GM19328 (cell line): ENCODE results near the gene ZBTB7A.

Source experiments
- ATAC-seq: cut with Tn5 transposase; IDR thresholded peaks from one replicate; pipeline ENCODE4 v1.9.1; 2021; ENCODE audit warnings: mild to moderate bottlenecking, moderate library complexity; ENCODE audit not compliant: unreplicated experiment

The ZBTB7A gene

GRCh38 chr19:4069331-4069959 lies 2.7 kb upstream of the ZBTB7A start:
- no peak for ATAC-seq

- no peak for ATAC-seq
These were observed 1.6 kb upstream of the ZBTB7A start for GRCh38 chr19:4068047-4068966.

- ATAC-seq, result no peak
These were observed 822 bp upstream of the ZBTB7A start for GRCh38 chr19:4067396-4068046.

- ATAC-seq, result no peak
These were observed 508 bp downstream of the ZBTB7A start for GRCh38 chr19:4066176-4066606.

- ATAC-seq, result peak; percentile 74
These were observed 1.1 kb downstream of the ZBTB7A start for GRCh38 chr19:4065430-4066175.

- peak; percentile 2 for ATAC-seq
These were observed 2.0 kb downstream of the ZBTB7A start for GRCh38 chr19:4064496-4065260.

- ATAC-seq, result no peak
These were observed 2.6 kb downstream of the ZBTB7A start for GRCh38 chr19:4064149-4064495.

GRCh38 chr19:4063369-4064148 lies 3.1 kb downstream of the ZBTB7A start:
- ATAC-seq, result no peak

GRCh38 chr19:4062419-4063368 lies 4.0 kb downstream of the ZBTB7A start:
- ATAC-seq, result no peak

- no peak for ATAC-seq
These were observed 4.8 kb downstream of the ZBTB7A start for GRCh38 chr19:4061683-4062418.

- no peak for ATAC-seq
These were observed 5.5 kb downstream of the ZBTB7A start for GRCh38 chr19:4061178-4061682.

GRCh38 chr19:4060621-4061177 lies 6.0 kb downstream of the ZBTB7A start:
- no peak for ATAC-seq

GRCh38 chr19:4059891-4060620 lies 6.6 kb downstream of the ZBTB7A start:
- no peak for ATAC-seq

- no peak for ATAC-seq
These were observed 7.2 kb downstream of the ZBTB7A start for GRCh38 chr19:4059453-4059871.

- ATAC-seq, result no peak
These were observed 7.8 kb downstream of the ZBTB7A start for GRCh38 chr19:4058693-4059452.
